Stimulated activated naive CD8-positive, alpha-beta T cell treated with anti-CD3 and anti-CD28 coated beads, Interleukin-15, amount 100 ng/mL, for 72 hours (primary cell): Measurements from ENCODE around the gene RPL7A.
"Not testable (repeated sequence)": the region's sequence is repeated elsewhere in the genome, so short reads cannot be mapped to it uniquely, and the experiment has no call there.

Experiments
- ATAC-seq: fragments of 150-1000 bp; cut with Tn5 transposase; 2 replicates; pipeline ENCODE4 v1.10.0; 2021; ENCODE audit warnings: mild to moderate bottlenecking, moderate library complexity
- DNase-seq, 2 donors: peaks; one replicate each; pipeline ENCODE4 v3.0.0; 2021 to 2022
- H3K27ac Mint-ChIP-seq, 2 donors: one replicate each; pipeline ENCODE4 v1.8.0; 2022; ENCODE audit warnings: mild to moderate bottlenecking in 2 of 2, mixed read lengths in 2 of 2, moderate library complexity in 2 of 2
- H3K27me3 Mint-ChIP-seq: one replicate; pipeline ENCODE4 v1.8.0; 2022; ENCODE audit warnings: mixed read lengths
- H3K4me1 Mint-ChIP-seq: one replicate; pipeline ENCODE4 v1.8.0; 2022; ENCODE audit warnings: mild to moderate bottlenecking, mixed read lengths
- H3K4me3 Mint-ChIP-seq, 2 donors: one replicate each; pipeline ENCODE4 v1.8.0; 2022; ENCODE audit warnings: mild to moderate bottlenecking in 2 of 2, mixed read lengths in 2 of 2, moderate library complexity in 1 of 2
- H3K9me3 Mint-ChIP-seq, 2 donors: one replicate each; pipeline ENCODE4 v1.8.0; 2022; ENCODE audit warnings: mixed read lengths in 2 of 2

RPL7A gene

DNA sequence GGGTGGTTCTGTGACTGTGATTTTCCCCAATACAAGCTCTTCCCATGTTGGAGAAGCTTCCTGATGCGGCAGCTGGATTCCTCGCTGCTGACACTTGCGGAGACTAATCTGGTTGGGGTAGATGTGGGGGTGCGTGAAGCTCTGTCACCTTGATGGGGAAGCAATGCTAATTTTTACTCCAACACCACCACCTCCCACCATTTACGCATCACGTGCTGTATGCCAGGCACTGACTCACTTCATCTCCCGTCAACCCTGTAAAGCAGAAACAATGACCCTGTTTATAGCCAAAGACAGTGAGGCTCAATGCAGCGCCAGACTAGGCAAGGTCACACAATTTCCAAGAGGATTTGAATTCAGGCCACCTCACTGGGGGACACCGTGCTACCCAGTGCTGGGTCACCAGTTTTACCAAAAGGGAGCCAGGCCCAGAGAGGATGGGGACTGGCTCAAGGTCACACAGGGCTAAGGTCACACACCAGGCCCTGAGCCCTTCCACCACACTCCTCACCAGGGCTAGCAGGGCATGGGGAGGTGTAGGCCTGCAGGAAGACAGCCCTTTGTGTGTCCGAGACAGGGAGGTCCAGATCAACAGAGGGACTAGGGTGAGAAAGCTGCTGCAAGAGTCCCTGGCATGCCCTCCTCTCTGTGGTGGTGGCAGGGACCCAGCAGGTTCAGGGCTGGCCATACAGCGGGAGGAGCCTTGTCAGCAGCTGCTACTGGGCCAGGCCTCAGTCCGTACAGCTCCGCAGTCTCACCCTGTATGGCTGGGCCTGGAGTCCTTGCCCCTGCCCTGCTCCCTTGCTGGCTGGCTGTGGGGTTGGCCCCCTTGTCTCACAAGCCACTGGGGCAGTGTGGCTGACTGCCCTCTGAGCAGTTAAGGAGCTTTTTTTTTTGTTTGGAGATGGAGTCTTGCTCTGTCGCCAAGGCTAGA is 31.4 kb downstream of the RPL7A start:
- no peaks in the 10 kb centered on the region for H3K9me3 Mint-ChIP-seq
- ATAC-seq, result no peak
- H3K4me3 Mint-ChIP-seq, result no peak overlapping the region

DNA sequence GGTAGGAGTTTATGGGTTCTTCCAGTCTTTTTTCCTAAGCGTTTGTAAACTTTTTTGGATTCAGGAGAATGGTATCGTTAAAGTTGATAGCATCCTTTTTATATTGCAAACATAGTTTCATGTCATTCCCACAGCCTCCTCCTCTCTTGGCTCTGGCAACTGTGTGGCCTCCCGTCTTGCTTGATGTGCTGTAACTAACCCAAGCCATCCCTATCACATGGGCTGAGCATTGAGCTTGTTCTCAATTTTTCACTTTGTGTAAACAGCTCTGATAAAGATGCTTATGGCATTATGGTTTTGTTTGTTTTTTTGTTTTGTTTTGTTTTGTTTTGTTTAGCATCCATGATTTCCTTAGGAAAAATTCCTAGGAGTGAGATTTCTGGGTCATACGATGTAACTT is 32.7 kb downstream of the RPL7A start:
- no peaks in the 10 kb centered on the region for H3K27me3 Mint-ChIP-seq
- no peak for ATAC-seq
- DNase-seq, result no peak
- H3K27ac Mint-ChIP-seq, result no peak overlapping the region
- no peaks in the 10 kb centered on the region for H3K9me3 Mint-ChIP-seq
- H3K4me3 Mint-ChIP-seq, result no peak overlapping the region
- peaks cover 13% of the 10 kb centered on the region for H3K4me1 Mint-ChIP-seq

More for the DNA sequence above, 31.4 kb downstream of the RPL7A start:
- H3K4me1 Mint-ChIP-seq, result peaks cover 13% of the 10 kb centered on the region
- no peaks in the 10 kb centered on the region for H3K27me3 Mint-ChIP-seq
- DNase-seq, result no peak
- no peak overlapping the region for H3K27ac Mint-ChIP-seq

DNA sequence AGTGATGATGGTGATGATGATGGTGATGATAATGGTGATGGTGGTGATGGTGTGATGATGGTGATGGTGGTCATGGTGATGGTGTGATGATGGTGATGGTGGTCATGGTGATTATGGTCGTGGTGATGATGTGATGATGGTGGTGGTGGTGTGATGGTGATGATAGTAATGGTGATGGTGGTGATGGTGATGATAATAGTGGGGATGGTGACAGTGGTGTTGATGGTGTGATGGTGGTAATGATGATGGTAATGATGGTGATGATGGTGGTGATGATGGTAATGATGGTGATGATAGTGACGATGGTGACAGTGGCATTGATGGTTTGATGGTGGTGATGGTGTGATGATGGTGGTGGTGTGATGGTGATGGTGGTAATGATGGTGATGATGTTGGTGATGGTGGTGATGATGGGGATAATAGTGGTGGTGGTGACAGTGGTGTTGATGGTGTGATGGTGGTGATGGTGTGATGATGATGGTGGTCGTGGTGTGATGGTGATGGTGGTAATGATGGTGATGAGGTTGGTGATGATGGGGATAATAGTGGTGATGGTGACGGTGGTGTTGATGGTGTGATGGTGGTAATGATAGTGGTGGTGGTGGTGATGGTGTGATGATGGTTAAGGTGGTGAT is 34.6 kb downstream of the RPL7A start:
- Mint-ChIP-seq H3K27me3 (no peaks in the 10 kb centered on the region), H3K27ac (no peak overlapping the region), H3K4me1 (peaks cover 4% of the 10 kb centered on the region), H3K9me3 (no peaks in the 10 kb centered on the region), H3K4me3 (no peak overlapping the region)
- no peak for DNase-seq
- ATAC-seq, result no peak

DNA sequence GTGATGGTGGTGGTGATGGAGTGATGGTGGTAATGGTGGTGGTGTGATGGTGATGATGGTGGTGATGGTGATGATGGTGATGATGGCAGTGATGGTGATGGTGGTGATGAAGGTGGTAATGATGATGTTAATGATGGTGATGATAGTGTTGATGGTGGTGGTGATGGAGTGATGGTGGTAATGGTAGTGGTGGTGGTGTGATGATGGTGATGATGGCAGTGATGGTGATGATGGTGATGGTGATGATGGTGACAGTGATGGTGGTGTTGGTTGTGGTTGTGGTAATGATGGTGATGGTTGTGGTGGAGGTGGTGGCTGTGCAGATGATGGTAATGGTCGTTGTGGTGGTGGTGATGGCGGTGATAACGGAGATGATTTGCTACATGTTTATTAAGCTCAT is 35.4 kb downstream of the RPL7A start:
- peaks cover 2% of the 10 kb centered on the region for H3K4me1 Mint-ChIP-seq
- ATAC-seq (no peak), DNase-seq (no peak)
- no peaks in the 10 kb centered on the region for H3K27me3 Mint-ChIP-seq
- no peak overlapping the region for H3K27ac Mint-ChIP-seq
- no peak overlapping the region for H3K4me3 Mint-ChIP-seq
- H3K9me3 Mint-ChIP-seq, result no peaks in the 10 kb centered on the region

- H3K27me3 Mint-ChIP-seq, result peaks cover 6% of the 10 kb centered on the region
- H3K4me1 Mint-ChIP-seq, result no peaks in the 10 kb centered on the region
- no peaks in the 10 kb centered on the region for H3K9me3 Mint-ChIP-seq
- H3K4me3 Mint-ChIP-seq, result no peak overlapping the region
- DNase-seq (no peak), ATAC-seq (no peak)
- no peak overlapping the region for H3K27ac Mint-ChIP-seq
Observed at GRCh38 chr9:133384736-133385321, 36.8 kb downstream of the RPL7A start.

DNA sequence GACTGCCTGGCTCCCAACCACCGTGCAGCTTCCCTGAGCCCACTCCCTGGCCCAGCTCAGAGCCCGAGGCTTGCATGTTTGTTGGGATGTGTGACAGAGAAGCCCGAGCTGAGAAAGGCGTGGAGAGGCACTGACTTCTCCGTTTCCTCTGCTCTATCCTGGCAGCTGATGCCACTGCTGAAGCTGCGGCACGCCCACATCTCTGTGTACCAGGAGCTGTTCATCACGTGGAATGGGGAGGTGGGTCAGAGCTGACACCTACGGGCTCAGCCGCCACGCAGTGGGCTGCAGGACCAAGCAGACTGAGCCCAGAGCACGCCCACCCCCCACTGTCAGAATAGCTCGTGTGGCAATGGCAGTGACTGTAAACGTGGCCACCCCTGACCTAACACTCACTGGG is 37.4 kb downstream of the RPL7A start:
- DNase-seq, result no peak
- no peaks in the 10 kb centered on the region for H3K4me1 Mint-ChIP-seq
- no peak overlapping the region for H3K4me3 Mint-ChIP-seq
- no peak for ATAC-seq
- H3K27ac Mint-ChIP-seq, result no peak overlapping the region
- no peaks in the 10 kb centered on the region for H3K9me3 Mint-ChIP-seq
- H3K27me3 Mint-ChIP-seq, result peaks cover 13% of the 10 kb centered on the region

DNA sequence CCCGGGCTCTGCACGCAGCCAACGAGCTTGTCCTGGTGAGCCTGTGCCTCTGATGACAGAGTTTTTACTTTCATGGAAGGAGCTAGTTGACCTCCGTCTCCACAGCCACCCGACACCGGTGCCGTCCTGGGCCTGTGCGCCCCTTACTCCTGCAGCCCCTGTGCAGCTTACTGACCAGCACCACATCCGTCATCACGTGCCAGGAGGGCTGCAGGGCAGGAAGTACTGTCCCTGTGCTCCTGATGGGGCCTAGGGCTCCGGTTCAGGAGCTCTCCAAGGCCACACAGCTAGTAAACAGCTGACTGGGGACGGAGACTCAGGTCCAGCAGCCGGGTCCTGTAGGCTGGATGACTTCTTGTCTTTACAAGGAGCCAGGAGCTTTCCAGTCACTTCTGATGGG is 38.3 kb downstream of the RPL7A start:
- H3K27ac Mint-ChIP-seq, result no peak overlapping the region
- no peaks in the 10 kb centered on the region for H3K9me3 Mint-ChIP-seq
- ATAC-seq (no peak), DNase-seq (no peak)
- H3K4me1 Mint-ChIP-seq, result no peaks in the 10 kb centered on the region
- H3K4me3 Mint-ChIP-seq, result no peak overlapping the region
- peaks cover 20% of the 10 kb centered on the region for H3K27me3 Mint-ChIP-seq

DNA sequence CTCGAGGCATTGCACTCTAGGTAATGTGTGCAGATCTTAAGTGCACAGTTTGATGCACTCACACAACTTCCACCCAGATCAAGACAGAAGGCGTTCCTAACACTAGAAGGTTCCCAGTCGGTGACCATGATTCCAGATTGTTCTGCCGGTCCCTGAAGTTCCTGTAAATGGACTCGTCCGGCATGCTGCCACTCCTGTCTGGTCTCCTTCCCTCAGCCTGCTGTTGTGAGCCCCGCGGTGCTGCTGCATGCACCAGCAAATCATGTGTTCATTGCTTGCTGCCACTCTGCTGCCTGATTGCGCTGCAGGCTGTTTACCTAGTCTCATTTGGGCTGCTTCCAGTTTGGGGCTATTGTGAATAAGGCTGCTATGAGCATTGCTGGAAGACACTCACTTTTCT is 39.7 kb downstream of the RPL7A start:
- Mint-ChIP-seq H3K27ac (no peak overlapping the region), H3K4me3 (no peak overlapping the region)

DNA sequence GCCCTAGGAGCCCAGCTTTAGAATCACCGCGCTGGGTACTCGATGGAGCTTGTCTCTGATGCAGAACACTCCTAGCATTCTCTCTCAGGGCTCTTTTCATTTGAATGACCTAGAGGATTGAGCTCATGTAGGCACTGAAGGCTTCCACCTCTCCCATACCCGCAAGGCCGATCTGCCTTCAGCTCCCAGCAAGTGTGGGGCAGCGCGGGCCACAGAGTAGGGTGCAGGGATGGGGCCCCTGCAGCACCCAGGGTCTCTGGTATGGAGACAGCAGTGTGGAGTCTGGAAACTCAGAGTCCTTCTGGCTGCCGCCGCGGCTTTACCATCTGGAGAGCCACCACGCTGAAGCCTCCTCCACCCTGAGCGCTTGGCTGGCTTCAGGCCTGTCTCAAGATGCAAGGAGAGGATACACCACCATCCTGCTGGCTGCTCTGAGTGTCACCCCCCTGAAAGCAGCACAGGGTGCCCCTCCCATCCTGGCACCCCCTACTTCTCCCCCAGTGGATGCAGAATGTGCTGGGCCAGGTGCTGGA is 41.1 kb downstream of the RPL7A start:
- Mint-ChIP-seq H3K27me3 (peaks cover 22% of the 10 kb centered on the region), H3K4me1 (no peaks in the 10 kb centered on the region), H3K27ac (no peak overlapping the region), H3K9me3 (no peaks in the 10 kb centered on the region), H3K4me3 (no peak overlapping the region)
- DNase-seq (no peak), ATAC-seq (no peak)

More for the DNA sequence above, 39.7 kb downstream of the RPL7A start:
- DNase-seq, result no peak
- no peaks in the 10 kb centered on the region for H3K9me3 Mint-ChIP-seq
- peaks cover 20% of the 10 kb centered on the region for H3K27me3 Mint-ChIP-seq
- no peaks in the 10 kb centered on the region for H3K4me1 Mint-ChIP-seq
- no peak for ATAC-seq

- DNase-seq (no peak), ATAC-seq (no peak)
- H3K9me3 Mint-ChIP-seq, result no peaks in the 10 kb centered on the region
- H3K27ac Mint-ChIP-seq, result no peak overlapping the region
- no peaks in the 10 kb centered on the region for H3K4me1 Mint-ChIP-seq
- peaks cover 26% of the 10 kb centered on the region for H3K27me3 Mint-ChIP-seq
- H3K4me3 Mint-ChIP-seq, result no peak overlapping the region
Observed at GRCh38 chr9:133389562-133389961, 41.5 kb downstream of the RPL7A start.

GRCh38 chr9:133390713-133391112 is 42.7 kb downstream of the RPL7A start:
- ATAC-seq (no peak), DNase-seq (no peak)
- Mint-ChIP-seq H3K9me3 (no peaks in the 10 kb centered on the region), H3K4me1 (no peaks in the 10 kb centered on the region), H3K4me3 (no peak overlapping the region), H3K27ac (peak overlapping the region in 1 of 2 donors; percentile 74), H3K27me3 (peaks cover 32% of the 10 kb centered on the region)

- not testable (repeated sequence) for H3K4me1 Mint-ChIP-seq, ATAC-seq, H3K9me3 Mint-ChIP-seq, DNase-seq, H3K4me3 Mint-ChIP-seq, H3K27ac Mint-ChIP-seq
- H3K27me3 Mint-ChIP-seq, result peaks cover 32% of the 10 kb centered on the region
Observed at GRCh38 chr9:133391449-133391848, 43.4 kb downstream of the RPL7A start.

- not testable (repeated sequence) for ATAC-seq, DNase-seq, H3K9me3 Mint-ChIP-seq, H3K4me1 Mint-ChIP-seq, H3K27ac Mint-ChIP-seq, H3K4me3 Mint-ChIP-seq
- peaks cover 32% of the 10 kb centered on the region for H3K27me3 Mint-ChIP-seq
Observed at GRCh38 chr9:133392308-133392707, 44.3 kb downstream of the RPL7A start.

- Mint-ChIP-seq H3K27me3 (peaks cover 32% of the 10 kb centered on the region), H3K9me3 (no peaks in the 10 kb centered on the region), H3K4me3 (no peak overlapping the region), H3K27ac (no peak overlapping the region), H3K4me1 (no peaks in the 10 kb centered on the region)
- ATAC-seq, result peak; percentile 27
- DNase-seq, result no peak
Observed at GRCh38 chr9:133393399-133393798, 45.4 kb downstream of the RPL7A start.

DNA sequence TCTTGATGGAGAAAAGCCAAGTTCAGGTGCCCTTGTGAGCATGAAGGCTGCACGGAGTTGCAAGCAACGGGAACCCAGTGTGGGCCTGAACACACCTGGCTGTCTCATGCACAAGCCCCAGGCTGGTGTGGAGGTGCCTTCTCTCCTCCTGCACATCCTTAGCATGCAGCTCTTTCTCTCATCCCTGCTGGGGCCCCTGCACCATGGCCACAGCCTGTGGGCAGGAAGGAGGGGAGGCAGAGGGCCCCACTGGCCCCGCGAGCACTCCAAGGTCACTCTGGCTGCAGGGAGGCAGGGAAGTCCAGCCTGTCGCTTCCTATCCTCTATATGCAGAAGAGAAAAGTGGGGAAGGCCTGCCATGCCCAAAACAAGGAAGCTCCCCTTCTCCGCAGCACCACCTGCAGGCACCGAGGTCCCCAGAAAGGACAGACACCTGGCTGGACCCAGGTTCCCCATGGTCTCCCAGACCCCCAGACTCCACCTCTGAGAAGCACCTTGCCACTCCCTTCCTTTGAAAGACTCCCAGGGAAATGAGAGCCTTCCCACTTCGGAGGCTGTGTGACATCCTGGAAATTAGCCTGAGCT is 46.8 kb downstream of the RPL7A start:
- ATAC-seq, result no peak
- H3K27ac Mint-ChIP-seq, result peak overlapping the region in 1 of 2 donors; percentile 85
- no peaks in the 10 kb centered on the region for H3K4me1 Mint-ChIP-seq
- H3K27me3 Mint-ChIP-seq, result peaks cover 26% of the 10 kb centered on the region
- no peak for DNase-seq
- no peak overlapping the region for H3K4me3 Mint-ChIP-seq
- H3K9me3 Mint-ChIP-seq, result no peaks in the 10 kb centered on the region
